PFSK-1 (cell line): ENCODE results near the gene RGS14.

ENCODE experiments used
- FOXP2 ChIP-seq: optimal IDR thresholded peaks from 2 replicates; pipeline ENCODE3; 2011; ENCODE audit warnings: borderline replicate concordance, control low read depth, inconsistent platforms; ENCODE audit not compliant: insufficient read depth; ENCODE audit errors: extremely low read length, extremely low read depth
- POLR2AphosphoS5 ChIP-seq: IDR thresholded peaks from 2 replicates; pipeline ENCODE4 v1.6.1; 2012; ENCODE audit warnings: low read depth, mild to moderate bottlenecking, control low read depth, low read length, moderate library complexity
- REST ChIP-seq, 2 experiments: IDR thresholded peaks; 2 replicates each; pipeline versions ENCODE4 v1.6.1 to v1.8.0; 2011 to 2012; ENCODE audit warnings: low read depth in 2 of 2, low read length in 2 of 2, control low read depth in 1 of 2, inconsistent platforms in 1 of 2, mild to moderate bottlenecking in 1 of 2, moderate library complexity in 1 of 2; ENCODE audit not compliant: insufficient read depth in 1 of 2
- SIN3A ChIP-seq: IDR thresholded peaks from 2 replicates; pipeline ENCODE4 v1.6.1; 2012; ENCODE audit warnings: mild to moderate bottlenecking, low read length, moderate library complexity, borderline replicate concordance; ENCODE audit not compliant: insufficient read depth
- TAF1 ChIP-seq: IDR thresholded peaks from 2 replicates; pipeline ENCODE4 v1.6.1; 2012; ENCODE audit warnings: low read length, control low read depth, borderline replicate concordance; ENCODE audit not compliant: insufficient read depth

The RGS14 gene

GRCh38 chr5:177388521-177389052, 30.9 kb downstream of the RGS14 start:
- no peak for TF ChIP-seq SIN3A
- no peak for TF ChIP-seq REST (IDR thresholded peaks at IDR 0.05; ENCODE audit: insufficient read depth in 1 of 2, low read depth in 2 of 2, low read length in 2 of 2)
- TF ChIP-seq TAF1 = no peak
- no peak for TF ChIP-seq POLR2AphosphoS5
- TF ChIP-seq FOXP2 = no peak

- TF ChIP-seq POLR2AphosphoS5 = no peak
- TF ChIP-seq SIN3A = no peak
- TF ChIP-seq TAF1 = no peak
- no peak for TF ChIP-seq REST (IDR thresholded peaks at IDR 0.05; ENCODE audit: insufficient read depth in 1 of 2, low read depth in 2 of 2, low read length in 2 of 2)
- no peak for TF ChIP-seq FOXP2
Observed at GRCh38 chr5:177389241-177390169, 31.8 kb downstream of the RGS14 start.

- TF ChIP-seq TAF1 (no peak), REST (IDR thresholded peaks at IDR 0.05; ENCODE audit: insufficient read depth in 1 of 2, low read depth in 2 of 2, low read length in 2 of 2) (no peak), FOXP2 (no peak), POLR2AphosphoS5 (no peak), SIN3A (no peak)
Observed at GRCh38 chr5:177390363-177391300, 32.9 kb downstream of the RGS14 start.

GRCh38 chr5:177392765-177393164, 35.0 kb downstream of the RGS14 start:
- no peak for TF ChIP-seq TAF1
- TF ChIP-seq FOXP2 = no peak
- TF ChIP-seq POLR2AphosphoS5 = no peak
- TF ChIP-seq SIN3A = no peak
- TF ChIP-seq REST (IDR thresholded peaks at IDR 0.05; ENCODE audit: insufficient read depth in 1 of 2, low read depth in 2 of 2, low read length in 2 of 2) = no peak
